GM23338 (cell line): Measurements from ENCODE around the gene SEC63. TPM values are rescaled to one million over a fixed set of nuclear protein-coding genes. Genes with fewer than 3 reads are reported as not detected.

Experiments used
- ATAC-seq: fragments of 200-7000 bp; cut with Tn5 transposase; 3 replicates; pipeline ENCODE4 v1.9.1; 2020
- DNase-seq: peaks from one replicate; pipeline ENCODE4 v3.0.0-alpha.2; 2015; ENCODE audit warnings: low spot score
- H2AFZ ChIP-seq: fragments of 200-600 bp; sonication (generic); 2 replicates; pipeline ENCODE4 v1.8.0; 2016; ENCODE audit warnings: antibody characterized with exemption, mild to moderate bottlenecking, moderate library complexity
- H3F3A ChIP-seq: fragments of 200-600 bp; sonication (generic); replicated peaks from 2 replicates; pipeline ENCODE4 v1.8.0; 2017; ENCODE audit warnings: antibody characterized with exemption, mixed run types, low read depth
- H3K27ac ChIP-seq: fragments of 200-600 bp; sonication (generic); 2 replicates; pipeline ENCODE4 v1.6.1; 2016; ENCODE audit warnings: low read depth
- H3K27me3 ChIP-seq: fragments of 200-600 bp; sonication (generic); 2 replicates; pipeline ENCODE4 v1.8.0; 2016; ENCODE audit warnings: mild to moderate bottlenecking, mixed run types, moderate library complexity; ENCODE audit not compliant: insufficient read depth
- H3K36me3 ChIP-seq: fragments of 200-600 bp; sonication (generic); 2 replicates; pipeline ENCODE4 v1.8.0; 2016; ENCODE audit warnings: mild to moderate bottlenecking; ENCODE audit not compliant: insufficient read depth
- H3K4me1 ChIP-seq: fragments of 200-600 bp; sonication (generic); 2 replicates; pipeline ENCODE4 v1.8.0; 2016; ENCODE audit warnings: mild to moderate bottlenecking, moderate library complexity; ENCODE audit not compliant: insufficient read depth
- H3K4me2 ChIP-seq: fragments of 200-600 bp; sonication (generic); 2 replicates; pipeline ENCODE4 v1.7.1; 2017; ENCODE audit warnings: mixed run types
- H3K4me3 ChIP-seq: fragments of 200-600 bp; sonication (generic); 2 replicates; pipeline ENCODE4 v1.6.1; 2016; ENCODE audit warnings: mixed run types
- H3K79me2 ChIP-seq: fragments of 200-600 bp; sonication (generic); replicated peaks from 2 replicates; pipeline ENCODE4 v1.8.0; 2017; ENCODE audit warnings: mild to moderate bottlenecking; ENCODE audit not compliant: insufficient read depth
- H3K9me2 ChIP-seq: fragments of 200-600 bp; sonication (generic); 2 replicates; pipeline ENCODE4 v1.8.0; 2017; ENCODE audit not compliant: insufficient read depth
- H4K20me1 ChIP-seq: fragments of 200-600 bp; sonication (generic); replicated peaks from 2 replicates; pipeline ENCODE4 v1.8.0; 2017; ENCODE audit warnings: mild to moderate bottlenecking; ENCODE audit not compliant: insufficient read depth
- H3K27ac Mint-ChIP-seq: 2 replicates; pipeline ENCODE4 v1.8.0; 2020; ENCODE audit warnings: inconsistent platforms, mild to moderate bottlenecking, moderate library complexity, mixed read lengths
- H3K27me3 Mint-ChIP-seq: 3 replicates; pipeline ENCODE4 v1.8.0; 2022; ENCODE audit warnings: low read depth, mild to moderate bottlenecking, moderate library complexity, mixed read lengths, inconsistent platforms; ENCODE audit not compliant: insufficient read depth, poor library complexity
- H3K36me3 Mint-ChIP-seq: 3 replicates; pipeline ENCODE4 v1.8.0; 2021; ENCODE audit warnings: low read depth, mild to moderate bottlenecking, inconsistent platforms, moderate library complexity, mixed read lengths
- H3K4me1 Mint-ChIP-seq: 3 replicates; pipeline ENCODE4 v1.8.0; 2020; ENCODE audit warnings: mild to moderate bottlenecking, inconsistent platforms, mixed read lengths
- H3K4me3 Mint-ChIP-seq: 3 replicates; pipeline ENCODE4 v1.8.0; 2021; ENCODE audit warnings: moderate library complexity, mild to moderate bottlenecking, inconsistent platforms, mixed read lengths
- H3K9me3 Mint-ChIP-seq: 3 replicates; pipeline ENCODE4 v1.8.0; 2020; ENCODE audit warnings: moderate library complexity, mild to moderate bottlenecking, inconsistent platforms, mixed read lengths
- CREB1 ChIP-seq: fragments of 250-450 bp; sonication (Bioruptor Pico); IDR thresholded peaks from 2 replicates; pipeline ENCODE4 v1.5.0; 2020; ENCODE audit warnings: low read depth, mild to moderate bottlenecking, moderate library complexity
- ETS1 ChIP-seq: IDR thresholded peaks from 2 replicates; pipeline ENCODE4 v1.6.1; 2016; ENCODE audit warnings: antibody characterized with exemption
- EZH2 ChIP-seq: fragments of 200-600 bp; sonication (generic); IDR thresholded peaks from one replicate; pipeline ENCODE4 v1.8.0; 2017; ENCODE audit warnings: antibody characterized with exemption, mild to moderate bottlenecking, low read depth; ENCODE audit not compliant: unreplicated experiment
- EZH2phosphoT487 ChIP-seq: fragments of 200-600 bp; sonication (generic); IDR thresholded peaks from one replicate; pipeline ENCODE4 v1.8.1; 2018; ENCODE audit warnings: antibody characterized with exemption; ENCODE audit not compliant: unreplicated experiment
- JUNB ChIP-seq: IDR thresholded peaks from one replicate; pipeline ENCODE4 v1.6.1; 2016; ENCODE audit warnings: antibody characterized with exemption; ENCODE audit not compliant: unreplicated experiment
- NANOG ChIP-seq: IDR thresholded peaks from 2 replicates; pipeline ENCODE4 v1.6.1; 2016; ENCODE audit warnings: antibody characterized with exemption, borderline replicate concordance
- POLR2AphosphoS5 ChIP-seq: IDR thresholded peaks from 2 replicates; pipeline ENCODE4 v1.6.1; 2016; ENCODE audit warnings: antibody characterized with exemption, low read depth
- REST ChIP-seq: IDR thresholded peaks from one replicate; pipeline ENCODE4 v1.6.1; 2018; ENCODE audit warnings: antibody characterized with exemption; ENCODE audit not compliant: unreplicated experiment
- STAT1 ChIP-seq: IDR thresholded peaks from one replicate; pipeline ENCODE4 v1.6.1; 2016; ENCODE audit warnings: antibody characterized with exemption; ENCODE audit not compliant: unreplicated experiment
- ZNF114 ChIP-seq: fragments of 250-450 bp; sonication (Bioruptor Pico); IDR thresholded peaks from 2 replicates; pipeline ENCODE4 v1.5.0; 2020; ENCODE audit warnings: mild to moderate bottlenecking, moderate library complexity
- ZNF331 ChIP-seq: fragments of 250-450 bp; sonication (Bioruptor Pico); IDR thresholded peaks from 2 replicates; pipeline ENCODE4 v1.5.0; 2020; ENCODE audit warnings: low read depth, mild to moderate bottlenecking, moderate library complexity
- ZNF462 ChIP-seq: fragments of 250-450 bp; sonication (Bioruptor Pico); IDR thresholded peaks from 2 replicates; pipeline ENCODE4 v1.5.0; 2020; ENCODE audit warnings: mild to moderate bottlenecking, moderate library complexity
- polyA plus RNA-seq: library from polyadenylated mRNA; unstranded; fragments of >200 nt; fragmentation: Nextera tagmentation; extraction: Ambion mirVana; gene quantifications from 2 replicates; pipeline ENCODE4 v1.2.1, GENCODE V29; 2016
- total RNA-seq: library from RNA; depleted of rRNA; stranded (reverse); fragments of >200 nt; shearing (Covaris generic); gene quantifications from 2 replicates; pipeline ENCODE4 v1.2.3, GENCODE V29; 2014

The SEC63 gene
- total and polyA plus RNA-seq, 2 experiments from 2014 or later = 48.2 to 124 TPM

GRCh38 chr6:107845777-107846176 lies 112.2 kb downstream of the SEC63 start:
- Histone ChIP-seq H3F3A (no peaks in the 10 kb centered on the region), H3K4me3 (no peak overlapping the region), H4K20me1 (no peaks in the 10 kb centered on the region), H3K79me2 (no peaks in the 10 kb centered on the region), H3K4me2 (no peak overlapping the region), H3K4me1 (no peaks in the 10 kb centered on the region), H3K36me3 (no peaks in the 10 kb centered on the region; the same call in 1 of the 2 replicates), H3K27ac (no peak overlapping the region), H3K9me2 (no peaks in the 10 kb centered on the region), H2AFZ (no peak overlapping the region), H3K27me3 (peaks cover 10% of the 10 kb centered on the region; the same call in 1 of the 2 replicates)
- ATAC-seq (no peak), DNase-seq (no peak)
- Mint-ChIP-seq H3K4me1 (peaks cover 2% of the 10 kb centered on the region; the same call in 1 of the 3 replicates), H3K4me3 (no peak overlapping the region), H3K9me3 (no peaks in the 10 kb centered on the region; the same call in 2 of the 3 replicates), H3K27ac (no peak overlapping the region), H3K27me3 (peaks cover 16% of the 10 kb centered on the region), H3K36me3 (no peaks in the 10 kb centered on the region)
- TF ChIP-seq ZNF114 (CRISPR knock-in tag) = no peak
- no peak for TF ChIP-seq CREB1 (CRISPR knock-in tag)
- TF ChIP-seq REST = no peak
- no peak for TF ChIP-seq STAT1
- no peak for TF ChIP-seq ZNF462
- no peak for TF ChIP-seq NANOG
- no peak for TF ChIP-seq EZH2phosphoT487
- TF ChIP-seq EZH2 = no peak
- TF ChIP-seq JUNB = no peak
- no peak for TF ChIP-seq ETS1
- no peak for TF ChIP-seq POLR2AphosphoS5
- TF ChIP-seq ZNF331 = no peak
